Keratinocyte (primary cell): ENCODE data around the gene SHOC1. TPM values are rescaled to one million over a fixed set of nuclear protein-coding genes. Genes with fewer than 3 reads are reported as not detected.
"Not testable (repeated sequence)": the region's sequence is repeated elsewhere in the genome, so short reads cannot be mapped to it uniquely, and the experiment has no call there.

Source experiments
- DNase-seq: peaks from one replicate; pipeline ENCODE4 v3.0.0-alpha.2; 2011; ENCODE audit warnings: low read depth, missing footprints, low spot score
- FAIRE-seq: peaks from 2 replicates; lab custom pipeline; 2011; peaks lifted over from hg19 to GRCh38; lab: Jason Lieb, UNC
- H2AFZ ChIP-seq: 2 replicates; pipeline ENCODE4 v1.6.0; 2012; ENCODE audit warnings: low read length, control low read depth, inconsistent platforms; ENCODE audit not compliant: control insufficient read depth
- H3K27ac ChIP-seq: 2 replicates; pipeline ENCODE4 v1.5.1; 2011; ENCODE audit warnings: low read length; ENCODE audit not compliant: control insufficient read depth, insufficient read depth
- H3K27me3 ChIP-seq: 3 replicates; pipeline ENCODE4 v1.6.0; 2011; ENCODE audit warnings: low read length; ENCODE audit not compliant: control insufficient read depth, insufficient read depth; ENCODE audit errors: extremely low read depth
- H3K36me3 ChIP-seq, 2 experiments: 2 replicates in 1 of 2; 3 replicates in 1 of 2; pipeline ENCODE4 v1.5.1; 2011; ENCODE audit warnings: low read length in 2 of 2, mild to moderate bottlenecking in 1 of 2; ENCODE audit not compliant: control insufficient read depth in 2 of 2, insufficient read depth in 2 of 2; ENCODE audit errors: extremely low read depth in 1 of 2
- H3K4me1 ChIP-seq: 3 replicates; pipeline ENCODE4 v1.5.1; 2011; ENCODE audit warnings: low read length; ENCODE audit not compliant: control insufficient read depth, insufficient read depth; ENCODE audit errors: extremely low read depth
- H3K4me2 ChIP-seq: 3 replicates; pipeline ENCODE4 v1.6.0; 2011; ENCODE audit warnings: low read depth, low read length; ENCODE audit not compliant: control insufficient read depth, insufficient read depth; ENCODE audit errors: extremely low read depth
- H3K4me3 ChIP-seq, 3 experiments: fragments of 200-600 bp in 1 of 3; sonication (generic) in 1 of 3; 2 replicates in 2 of 3; 3 replicates in 1 of 3; pipeline ENCODE4 v1.5.1; 2011 to 2016; ENCODE audit warnings: low read length in 3 of 3, mild to moderate bottlenecking in 3 of 3, control low read depth in 2 of 3, inconsistent platforms in 1 of 3, low read depth in 1 of 3, mixed read lengths in 1 of 3, mixed run types in 1 of 3, moderate library complexity in 1 of 3; ENCODE audit not compliant: control insufficient read depth in 2 of 3, insufficient read depth in 2 of 3; ENCODE audit errors: extremely low read depth in 1 of 3
- H3K79me2 ChIP-seq: 2 replicates; pipeline ENCODE4 v1.6.0; 2012; ENCODE audit warnings: low read length; ENCODE audit not compliant: control insufficient read depth, insufficient read depth
- H3K9ac ChIP-seq: 3 replicates; pipeline ENCODE4 v1.6.0; 2011; ENCODE audit warnings: low read length; ENCODE audit not compliant: control insufficient read depth, insufficient read depth; ENCODE audit errors: extremely low read depth
- H3K9me1 ChIP-seq: 3 replicates; pipeline ENCODE4 v1.6.0; 2011; ENCODE audit warnings: low read length; ENCODE audit not compliant: control insufficient read depth, insufficient read depth; ENCODE audit errors: extremely low read depth
- H3K9me3 ChIP-seq: 2 replicates; pipeline ENCODE4 v1.5.1; 2012; ENCODE audit warnings: low read depth, low read length; ENCODE audit not compliant: control insufficient read depth
- H4K20me1 ChIP-seq: 3 replicates; pipeline ENCODE4 v1.6.0; 2011; ENCODE audit warnings: low read length; ENCODE audit not compliant: control insufficient read depth, insufficient read depth; ENCODE audit errors: extremely low read depth
- CTCF ChIP-seq, 3 experiments: IDR thresholded peaks in 1 of 3; conservative IDR thresholded peaks in 1 of 3; optimal IDR thresholded peaks in 1 of 3; 2 replicates in 2 of 3; 3 replicates in 1 of 3; pipeline versions ENCODE3 to v1.5.1; 2011; ENCODE audit warnings: low read length in 3 of 3, mild to moderate bottlenecking in 3 of 3, moderate library complexity in 2 of 3, control low read depth in 1 of 3, inconsistent platforms in 1 of 3; ENCODE audit not compliant: insufficient read depth in 2 of 3; ENCODE audit errors: extremely low read depth in 1 of 3
- EZH2 ChIP-seq: IDR thresholded peaks from one replicate; pipeline ENCODE4 v1.6.1; 2012; ENCODE audit warnings: inconsistent platforms, mild to moderate bottlenecking, low read length, moderate library complexity
- dilution Hi-C: fragments of 300-500 bp; cut with MboI; formaldehyde crosslinking; loops from one replicate; pipeline ENCODE4 v1.7.0; 2020; ENCODE audit warnings: low sequenced_read_pairs; ENCODE audit not compliant: extremely low pct_ligation_motif_present
- polyA plus RNA-seq, 5 experiments: library from polyadenylated mRNA; depleted of rRNA in 3 of 5; stranded (reverse) in 3 of 5; stranded (forward) in 1 of 5; unstranded in 1 of 5; fragments of >200 nt; gene quantifications; 1 replicate in 1 of 5; 2 replicates in 3 of 5; 3 replicates in 1 of 5; pipeline versions ENCODE4 v1.2.1 to v1.2.3, GENCODE V29; 2011 to 2012; ENCODE audit warnings: missing spikeins in 2 of 5, low read depth in 1 of 5, low replicate concordance in 1 of 5

SHOC1 gene
- polyA plus RNA-seq, 1 donor (not counting 4 experiments of a cell fraction or from before 2014, with no cell fraction given): 0.03 TPM

- DNase-seq (no peak), FAIRE-seq (no peak)
- H3K27ac ChIP-seq: no peak overlapping the region
- no peaks in the 10 kb centered on the region for H3K9me3 ChIP-seq
- H3K4me3 ChIP-seq: no peak overlapping the region
- H3K79me2 ChIP-seq: no peaks in the 10 kb centered on the region
- no peaks in the 10 kb centered on the region for H3K9me1 ChIP-seq
- H2AFZ ChIP-seq: no peak overlapping the region
- peaks cover 2% of the 10 kb centered on the region for H3K4me1 ChIP-seq
- H3K9ac ChIP-seq: no peak overlapping the region
- H3K36me3 ChIP-seq: no peaks in the 10 kb centered on the region
- no peak overlapping the region for H3K4me2 ChIP-seq
- no peaks in the 10 kb centered on the region for H4K20me1 ChIP-seq
- dilution Hi-C loops: no loop called here
- no peaks in the 10 kb centered on the region for H3K27me3 ChIP-seq
- TF ChIP-seq EZH2 (no peak), CTCF (optimal IDR thresholded peaks at IDR 0.05 in 1 of 3, IDR thresholded peaks at IDR 0.05 in 1 of 3, conservative IDR thresholded peaks at IDR 0.05 in 1 of 3; ENCODE audit: extremely low read depth in 1 of 3, insufficient read depth in 2 of 3, low read length in 3 of 3) (no peak)
These were observed 17.6 kb upstream of the SHOC1 start for GRCh38 chr9:111812337-111812736.

- no peak overlapping the region for H3K4me2 ChIP-seq
- H4K20me1 ChIP-seq: no peaks in the 10 kb centered on the region
- no peaks in the 10 kb centered on the region for H3K79me2 ChIP-seq
- no peaks in the 10 kb centered on the region for H3K9me3 ChIP-seq
- no peaks in the 10 kb centered on the region for H3K27me3 ChIP-seq
- no peak for FAIRE-seq
- no peak overlapping the region for H3K9ac ChIP-seq
- peaks cover 16% of the 10 kb centered on the region for H3K4me1 ChIP-seq
- H3K36me3 ChIP-seq: no peaks in the 10 kb centered on the region
- dilution Hi-C loops: no loop called here
- H3K27ac ChIP-seq: no peak overlapping the region
- H3K9me1 ChIP-seq: no peaks in the 10 kb centered on the region
- no peak for TF ChIP-seq EZH2
- TF ChIP-seq CTCF (optimal IDR thresholded peaks at IDR 0.05 in 1 of 3, IDR thresholded peaks at IDR 0.05 in 1 of 3, conservative IDR thresholded peaks at IDR 0.05 in 1 of 3; ENCODE audit: extremely low read depth in 1 of 3, insufficient read depth in 2 of 3, low read length in 3 of 3): no peak
- H2AFZ ChIP-seq: no peak overlapping the region
- DNase-seq: no peak
- no peak overlapping the region for H3K4me3 ChIP-seq
These were observed 16.2 kb upstream of the SHOC1 start for GRCh38 chr9:111810908-111811307.

GRCh38 chr9:111810415-111810814 is 15.7 kb upstream of the SHOC1 start:
- H3K27me3 ChIP-seq, H3K27ac ChIP-seq, H3K4me3 ChIP-seq, FAIRE-seq, H3K9me3 ChIP-seq, H3K79me2 ChIP-seq, H3K9me1 ChIP-seq, DNase-seq, H3K4me2 ChIP-seq, H3K9ac ChIP-seq, H3K36me3 ChIP-seq, H2AFZ ChIP-seq, dilution Hi-C loops, H4K20me1 ChIP-seq: not testable (repeated sequence)
- H3K4me1 ChIP-seq: peaks cover 19% of the 10 kb centered on the region
